NCI-H1092 treated with DMSO at 0.1 percent for 48 hours (cell line): ENCODE results near the gene MGAT5B.

Source experiments
- DNase-seq: peaks from one replicate; lab custom pipeline; 2025; lab: John Stamatoyannopoulos, UW

The MGAT5B gene

DNA sequence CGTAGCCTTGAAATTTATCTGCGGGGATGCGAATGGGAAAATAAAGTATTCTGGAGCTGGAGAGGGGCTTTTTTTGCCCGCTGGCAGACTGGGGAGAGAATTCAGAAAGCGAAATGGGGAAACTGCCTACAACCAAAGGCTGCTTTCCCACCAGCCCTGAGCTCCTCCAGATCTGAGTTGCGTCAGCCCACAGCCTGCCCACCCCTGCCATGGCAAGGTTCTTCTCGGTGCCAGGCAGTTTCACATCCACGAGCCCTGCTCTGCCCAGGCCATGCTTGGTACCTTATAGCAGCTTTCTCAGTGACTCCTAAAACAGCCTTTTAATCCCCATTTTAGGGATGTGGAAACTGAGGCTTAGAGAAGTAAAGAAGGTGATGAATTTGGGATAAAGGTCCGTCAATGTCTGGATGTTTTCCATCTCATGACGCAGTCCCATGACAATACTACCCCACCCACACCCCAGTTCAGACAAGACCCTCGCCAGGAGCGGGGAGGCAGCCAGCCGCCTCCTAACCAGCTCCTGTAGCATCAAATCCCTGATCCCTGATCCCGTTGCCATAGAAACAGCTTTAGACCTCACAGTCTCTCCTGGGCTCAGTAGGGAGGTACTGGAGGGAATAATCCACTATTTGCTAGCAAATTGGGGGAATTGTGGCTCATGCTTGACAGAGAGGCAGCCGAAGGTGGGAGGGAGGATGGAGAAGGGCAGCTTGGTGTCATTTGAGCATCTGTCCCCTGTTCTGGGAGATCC, 113.5 kb downstream of the MGAT5B start:
- no peak for DNase-seq

DNA sequence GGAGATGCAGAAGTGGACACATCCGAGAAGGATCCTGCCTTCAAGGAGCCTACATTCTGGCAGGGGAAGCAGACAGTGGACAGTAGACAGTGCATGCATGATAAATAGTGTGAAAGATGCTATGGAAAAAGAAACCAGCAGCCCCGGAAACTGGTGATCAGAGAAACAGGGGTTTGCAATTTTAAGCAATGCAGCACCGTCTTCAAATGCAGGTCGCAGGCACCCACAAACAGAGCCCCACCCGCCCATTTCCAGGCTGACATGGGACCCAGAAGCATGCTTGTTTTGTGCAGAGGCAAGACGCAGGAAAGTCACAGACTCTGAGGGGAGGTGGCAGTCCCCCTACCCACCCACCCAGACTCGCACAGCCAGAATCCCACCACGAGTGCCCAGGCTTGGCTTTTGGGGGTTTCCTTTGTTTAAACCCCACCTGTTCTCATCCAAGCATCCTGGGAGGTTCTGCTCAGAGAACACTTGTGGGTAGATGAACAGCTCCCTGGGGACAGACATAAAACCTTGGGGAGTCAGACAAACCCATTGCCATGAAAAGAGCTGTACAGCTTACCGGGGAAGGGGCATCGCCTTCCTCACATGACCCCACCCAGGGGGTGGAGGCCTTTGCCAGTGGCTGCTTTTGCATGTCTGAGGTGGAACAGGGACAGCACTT, 114.3 kb downstream of the MGAT5B start:
- DNase-seq = no peak

DNA sequence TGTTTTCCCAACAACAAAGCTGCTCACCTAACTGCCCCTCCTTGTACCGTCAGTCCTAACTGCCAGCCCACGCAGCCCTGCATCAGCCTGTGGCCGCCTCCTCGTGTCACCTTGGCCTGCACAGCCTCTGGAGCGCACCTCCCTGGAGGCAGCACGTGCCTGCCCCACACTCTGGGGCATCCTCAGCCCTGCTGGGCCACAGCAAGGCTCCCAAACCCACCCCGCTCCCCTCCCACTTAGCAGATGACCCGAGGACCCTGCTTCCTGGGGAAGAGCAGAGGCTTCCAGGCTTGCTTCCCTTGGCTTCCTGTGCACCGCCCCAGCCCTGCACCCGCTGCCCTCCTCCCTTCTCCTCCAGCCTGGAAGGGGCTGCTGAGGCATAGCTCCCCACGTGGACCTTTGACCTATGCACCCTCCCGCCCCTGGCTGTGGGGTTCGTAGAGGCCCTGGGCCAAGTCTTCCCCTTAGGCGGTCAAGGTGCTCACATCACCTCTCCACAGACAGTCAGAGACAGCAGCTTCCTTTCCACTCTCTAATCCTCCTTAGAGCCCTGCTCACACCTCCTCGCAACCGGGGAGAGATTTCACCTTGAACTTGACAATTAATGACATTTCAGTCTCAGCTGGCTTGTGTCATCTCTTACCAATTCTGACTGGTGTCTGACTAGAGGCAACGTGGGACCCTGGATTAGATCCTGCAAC, 115.0 kb downstream of the MGAT5B start:
- DNase-seq = no peak

DNA sequence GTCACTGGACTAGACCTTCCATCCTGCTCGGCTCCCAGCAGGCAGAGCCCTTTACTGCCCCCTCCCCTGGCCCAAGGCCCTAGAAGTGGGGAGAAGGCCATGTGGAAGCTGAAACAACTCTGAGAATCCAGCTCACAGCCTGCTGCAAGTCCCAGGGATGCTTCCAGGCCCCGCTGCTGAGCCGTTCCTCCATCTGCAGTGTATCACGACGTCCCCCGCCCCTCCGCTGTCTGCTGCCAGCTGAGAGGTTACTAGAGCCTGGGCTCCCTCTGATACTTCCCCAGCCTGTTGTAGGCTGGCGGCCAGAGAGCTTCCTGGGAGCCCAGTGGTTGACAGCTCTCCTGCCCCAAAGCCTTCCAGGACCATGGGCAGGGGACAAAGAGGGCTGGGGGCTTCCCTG, 118.2 kb downstream of the MGAT5B start:
- DNase-seq = no peak

DNA sequence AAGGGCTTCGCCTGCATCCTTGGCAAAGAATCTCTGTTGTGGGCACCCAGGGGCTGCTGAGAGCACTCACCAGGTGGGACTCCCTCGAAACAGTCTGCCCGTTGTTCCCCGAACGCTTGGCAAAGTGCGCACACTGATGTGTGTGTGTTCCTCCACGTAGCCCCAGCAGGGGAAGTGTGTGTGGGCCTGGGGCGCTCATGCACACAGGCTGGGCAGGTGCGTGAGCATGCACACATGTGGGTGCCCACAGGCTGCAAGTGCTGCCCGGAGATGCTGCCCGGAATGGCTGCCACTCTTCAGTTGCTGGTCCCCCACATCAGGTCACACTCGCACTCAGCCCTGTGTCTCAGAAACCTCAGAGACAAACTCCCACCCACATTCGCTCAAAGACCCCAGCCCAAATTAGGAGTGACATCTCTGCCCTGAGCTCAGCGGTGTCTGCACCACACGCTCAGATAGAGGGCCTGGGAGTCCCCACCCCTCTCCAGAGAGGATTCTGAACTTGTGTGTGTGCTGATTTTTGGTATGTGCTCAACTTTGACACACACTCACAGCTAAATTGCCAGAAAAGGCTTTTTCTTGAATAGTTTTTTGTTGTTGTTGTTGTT, 119.4 kb downstream of the MGAT5B start:
- no peak for DNase-seq

DNA sequence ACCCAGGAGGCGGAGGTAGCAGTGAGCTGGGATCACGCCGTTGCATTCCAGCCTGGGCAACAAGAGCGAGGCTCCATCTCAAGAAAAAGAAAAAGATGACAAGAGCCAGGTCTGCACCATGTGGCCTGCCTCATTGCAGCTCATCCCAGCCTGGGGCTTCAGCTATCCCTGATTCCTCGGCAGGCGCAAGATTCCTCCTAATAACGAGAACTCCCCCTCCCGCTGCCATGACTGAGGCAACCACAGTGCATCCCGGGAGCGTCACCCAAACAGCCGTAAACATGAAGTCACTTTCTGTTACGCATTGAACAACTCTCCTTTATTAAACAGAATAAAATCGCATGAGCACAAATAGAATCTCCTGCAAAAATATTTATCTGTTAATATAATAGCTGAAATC, 120.6 kb downstream of the MGAT5B start:
- DNase-seq = no peak

DNA sequence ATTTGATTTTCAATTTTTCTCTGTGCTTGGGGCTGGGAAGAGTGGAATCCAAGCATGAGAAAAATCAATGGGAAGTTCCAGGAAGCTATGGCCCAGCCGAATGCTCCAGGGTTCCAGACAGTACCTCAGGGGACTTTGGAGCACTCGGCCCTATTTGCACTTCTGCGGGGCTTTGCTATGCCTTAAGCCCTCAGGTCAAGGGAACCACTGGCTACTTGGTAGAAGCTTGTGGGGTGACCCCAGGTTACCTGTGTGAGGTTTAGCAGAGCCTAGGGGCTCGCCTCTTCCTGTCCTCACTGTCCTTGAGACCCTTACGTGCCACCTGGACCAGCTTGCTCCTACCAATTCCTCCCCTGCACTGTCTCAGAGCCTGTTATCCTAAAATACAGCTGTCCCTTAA, 121.3 kb downstream of the MGAT5B start:
- DNase-seq = no peak

DNA sequence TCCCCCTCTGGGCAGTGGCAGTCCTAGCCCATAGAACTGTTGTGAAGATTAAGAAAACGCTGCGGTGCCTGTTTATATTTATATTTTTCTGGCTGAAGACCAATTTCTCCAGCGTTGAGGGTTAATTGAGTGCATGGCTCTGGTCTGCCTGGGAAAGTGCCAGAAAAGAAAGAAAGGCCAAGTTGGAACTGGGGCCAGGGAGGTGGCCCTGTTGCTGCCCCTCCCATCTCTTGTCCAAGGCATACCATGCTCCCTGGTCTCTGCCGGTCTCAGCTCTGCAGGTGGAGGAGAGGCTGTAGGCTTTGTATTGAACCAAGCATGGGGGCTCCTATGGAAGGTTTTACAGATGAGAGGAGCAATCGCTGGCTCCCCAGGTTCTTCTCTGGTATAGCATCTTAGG, 124.7 kb downstream of the MGAT5B start:
- no peak for DNase-seq

DNA sequence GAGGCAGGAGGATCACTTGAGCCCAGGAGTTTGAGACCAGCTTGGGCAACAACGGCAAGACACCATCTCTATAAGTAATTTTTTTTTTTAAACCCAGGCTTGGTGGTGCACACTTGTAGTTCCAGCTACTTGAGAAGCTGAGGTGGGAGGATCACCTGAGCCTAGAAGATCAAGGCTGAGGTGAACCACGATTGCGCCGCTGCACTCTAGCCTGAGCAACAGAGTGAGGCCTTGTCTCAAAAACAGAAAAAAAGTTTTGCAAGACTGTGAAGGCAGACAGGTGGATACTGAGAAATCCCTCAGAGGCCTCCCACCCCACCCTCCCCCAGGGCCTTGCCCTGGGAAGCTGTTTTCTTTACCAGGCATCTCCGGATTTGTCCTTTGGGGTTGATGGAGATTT, 125.4 kb downstream of the MGAT5B start:
- no peak for DNase-seq

DNA sequence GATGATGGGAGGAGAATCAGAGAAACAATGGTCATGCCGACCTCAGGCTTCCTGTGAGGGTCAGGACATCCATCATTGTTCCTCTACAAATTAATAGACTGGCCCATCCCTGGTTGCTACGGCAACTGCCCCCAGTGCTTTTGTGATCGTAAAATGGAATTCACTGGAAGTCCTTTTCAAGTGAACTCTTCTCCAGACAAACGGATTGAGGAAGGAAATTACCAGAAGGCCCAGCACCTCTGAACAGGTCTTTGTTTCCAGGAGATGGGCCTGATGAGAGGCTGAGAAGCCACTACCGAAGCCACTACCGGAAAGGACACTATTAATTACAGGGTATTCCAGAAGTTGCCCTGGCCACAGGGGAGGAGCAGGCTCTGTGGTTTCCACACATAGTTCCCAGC, 126.0 kb downstream of the MGAT5B start:
- peak; percentile 14 for DNase-seq

DNA sequence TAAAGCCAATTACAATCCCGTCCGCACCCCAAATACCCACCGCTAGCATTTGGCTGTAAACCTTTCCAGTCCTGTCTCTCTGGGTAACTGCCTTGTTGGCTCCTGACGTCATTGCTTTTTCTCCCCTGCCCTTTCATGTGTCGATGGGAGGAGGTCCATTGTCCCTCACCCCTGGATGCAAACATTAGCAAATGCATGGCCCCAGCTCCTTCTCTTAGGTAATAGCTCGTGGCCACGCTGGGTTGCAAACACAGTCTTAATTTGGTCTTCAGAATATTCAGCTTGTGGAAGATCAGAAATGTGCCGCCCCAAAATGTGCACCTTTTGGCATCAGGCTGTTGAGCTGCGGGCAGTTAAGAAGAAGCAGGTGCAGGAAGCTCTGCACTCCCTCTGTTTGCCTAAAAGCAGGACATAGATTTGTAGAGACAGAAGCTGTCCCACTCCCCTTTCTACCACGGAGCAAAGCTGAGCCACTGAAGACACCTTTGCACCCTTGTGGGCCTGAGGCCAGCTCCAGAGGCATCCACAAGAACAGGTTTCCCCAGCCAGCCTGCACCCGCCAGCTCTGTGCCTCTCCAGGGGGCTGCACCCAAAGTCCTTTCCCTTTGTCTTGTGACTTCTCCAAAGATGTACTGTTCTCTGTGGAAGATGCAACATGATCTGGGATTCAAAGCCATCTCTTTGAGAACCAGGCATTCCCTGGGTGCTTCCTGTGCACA, 127.3 kb downstream of the MGAT5B start:
- peak; percentile 69 for DNase-seq

DNA sequence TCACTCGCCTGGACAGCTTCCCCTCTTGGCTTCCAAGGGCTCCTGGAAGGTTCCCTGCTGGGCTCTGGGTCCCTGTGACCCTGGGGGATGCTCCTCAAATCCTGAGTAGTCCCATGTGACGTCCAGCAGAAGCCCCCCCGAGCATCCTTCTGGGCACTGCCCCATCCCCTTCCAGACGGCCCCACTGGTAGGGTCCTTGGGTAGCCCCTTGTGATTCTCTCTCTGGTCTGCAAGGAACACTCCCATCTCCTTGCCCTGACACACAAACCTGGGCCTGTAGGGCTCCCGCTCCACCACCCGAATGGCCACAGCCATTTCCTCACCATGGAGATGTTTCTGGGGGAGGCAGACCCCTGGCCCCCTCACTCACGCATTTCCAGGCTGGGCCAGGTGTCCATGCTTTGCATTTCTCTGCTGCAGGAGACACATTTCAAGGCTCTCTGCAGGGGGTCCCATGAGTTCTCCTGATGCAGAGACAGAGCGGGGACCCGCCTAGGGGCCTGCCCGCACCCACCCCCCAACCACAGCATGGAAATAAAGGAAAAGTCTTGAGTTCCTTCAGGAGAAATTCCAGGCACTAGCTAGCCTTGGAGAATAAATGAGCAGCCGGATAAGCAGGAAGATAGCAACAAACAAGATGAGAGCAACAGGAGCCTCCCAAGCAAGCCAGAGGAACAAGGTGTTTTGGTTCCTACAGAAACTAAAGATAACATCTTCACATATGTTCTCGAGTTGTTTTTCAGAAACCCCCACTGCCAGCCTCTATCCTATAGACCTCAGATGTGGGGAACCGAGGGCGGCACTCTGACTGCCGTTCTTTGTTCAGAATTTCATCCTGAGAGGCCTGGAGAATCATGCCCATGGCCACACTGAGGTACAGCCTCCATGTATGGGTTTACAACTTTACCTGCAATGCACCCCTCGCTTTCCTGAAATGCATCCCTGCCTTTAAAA, 128.8 kb downstream of the MGAT5B start:
- DNase-seq = no peak

DNA sequence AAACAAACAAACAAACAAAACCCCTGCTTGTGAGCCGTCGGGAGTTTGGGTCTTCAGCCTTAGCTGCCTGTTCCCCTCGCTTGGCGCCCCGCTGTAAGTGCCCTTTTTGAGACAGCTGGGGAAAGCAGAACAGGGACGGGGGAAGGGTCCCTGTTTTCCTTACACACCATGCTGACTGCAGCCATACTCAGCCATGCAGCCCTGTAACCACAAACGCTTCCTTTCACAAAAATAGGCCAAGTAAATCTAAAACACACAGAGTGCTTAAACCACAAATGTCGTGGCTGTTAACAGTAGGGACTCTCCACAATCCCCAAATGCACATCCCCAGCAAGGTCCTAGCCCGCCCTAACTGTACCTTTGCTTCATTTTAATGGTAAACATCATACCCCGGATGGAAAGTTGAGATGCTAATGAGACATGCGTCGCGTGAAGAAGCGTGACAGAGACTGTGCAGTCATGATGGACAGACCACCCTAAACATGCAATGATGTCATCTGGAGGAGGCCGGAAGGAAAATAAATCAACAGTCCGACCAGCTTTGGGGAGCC, 129.9 kb downstream of the MGAT5B start:
- DNase-seq = no peak

DNA sequence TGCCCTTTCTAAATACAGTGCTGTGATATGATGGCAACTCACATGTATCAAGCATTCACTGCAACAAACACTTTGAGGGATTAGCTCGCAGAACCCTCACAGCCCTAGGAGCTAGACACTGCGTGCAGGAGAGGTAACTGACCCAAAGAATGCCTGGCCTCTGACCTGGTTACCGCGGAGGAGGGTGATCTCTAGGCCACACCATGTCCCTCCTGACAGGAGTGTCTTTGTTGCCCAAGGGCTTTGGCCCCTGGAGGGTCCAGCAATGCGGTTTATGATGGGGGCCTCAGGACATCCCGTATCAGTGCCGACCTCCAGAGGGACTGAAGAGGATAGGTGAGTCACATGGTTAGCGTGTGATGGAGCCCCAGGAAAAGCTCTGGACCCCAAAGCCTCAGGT, 130.6 kb downstream of the MGAT5B start:
- DNase-seq = no peak
